Urothelium cell line (cell line): ENCODE results near the gene SPINK8.
"Not testable (repeated sequence)": the region's sequence is repeated elsewhere in the genome, so short reads cannot be mapped to it uniquely, and the experiment has no call there.

Source experiments
- DNase-seq: peaks from one replicate; pipeline ENCODE4 v3.0.0; 2011; ENCODE audit warnings: low spot score, mixed read lengths
- FAIRE-seq: peaks from 2 replicates; lab custom pipeline; 2011; peaks lifted over from hg19 to GRCh38; lab: Jason Lieb, UNC

SPINK8 gene

GRCh38 chr3:48333346-48334245 lies at the start of gene SPINK8:
Gene SPINK8, minus strand, starts transcription at chr3:48333661. Its CDS starts 5,320 bp downstream, at chr3:48328341.
- not testable (repeated sequence) for DNase-seq, FAIRE-seq

- DNase-seq (no peak), FAIRE-seq (no peak)
These were observed 39.5 kb upstream of the SPINK8 start for GRCh38 chr3:48372862-48373435.

GRCh38 chr3:48372377-48372770 lies 38.9 kb upstream of the SPINK8 start:
- no peak for FAIRE-seq
- DNase-seq = no peak

- DNase-seq (no peak), FAIRE-seq (no peak)
These were observed 38.4 kb upstream of the SPINK8 start, which contains the start of gene FBXW12 for GRCh38 chr3:48371651-48372376. Gene FBXW12, plus strand, starts transcription at chr3:48372219. Its CDS starts 549 bp downstream, at chr3:48372768.

GRCh38 chr3:48370333-48370713 lies 36.9 kb upstream of the SPINK8 start:
- DNase-seq (no peak), FAIRE-seq (no peak)

GRCh38 chr3:48369693-48370332 lies 36.4 kb upstream of the SPINK8 start:
- DNase-seq = no peak

GRCh38 chr3:48367201-48367600 lies 33.7 kb upstream of the SPINK8 start:
- DNase-seq (no peak), FAIRE-seq (no peak)

More at GRCh38 chr3:48369693-48370332, 36.4 kb upstream of the SPINK8 start:
- no peak for FAIRE-seq

GRCh38 chr3:48364840-48365239 lies 31.4 kb upstream of the SPINK8 start:
- DNase-seq = no peak
- FAIRE-seq = no peak

GRCh38 chr3:48361928-48362327 lies 28.5 kb upstream of the SPINK8 start:
- FAIRE-seq (no peak), DNase-seq (no peak)

GRCh38 chr3:48356419-48356818 lies 23.0 kb upstream of the SPINK8 start:
- FAIRE-seq (no peak), DNase-seq (no peak)

- DNase-seq = no peak
- no peak for FAIRE-seq
These were observed 20.5 kb upstream of the SPINK8 start for GRCh38 chr3:48353987-48354386.

- no peak for FAIRE-seq
- no peak for DNase-seq
These were observed 19.1 kb upstream of the SPINK8 start for GRCh38 chr3:48352546-48352945.

- DNase-seq (no peak), FAIRE-seq (peak; percentile 52)
These were observed 14.0 kb upstream of the SPINK8 start for GRCh38 chr3:48347500-48347899.

GRCh38 chr3:48345946-48346572 lies 12.6 kb upstream of the SPINK8 start:
- no peak for DNase-seq
- peak; percentile 70 for FAIRE-seq

- DNase-seq (no peak), FAIRE-seq (no peak)
These were observed 11.5 kb upstream of the SPINK8 start for GRCh38 chr3:48344867-48345507.

GRCh38 chr3:48343432-48343831 lies 10.0 kb upstream of the SPINK8 start:
- no peak for DNase-seq
- no peak for FAIRE-seq

- FAIRE-seq = no peak
- no peak for DNase-seq
These were observed 5.2 kb upstream of the SPINK8 start for GRCh38 chr3:48338635-48339034.

GRCh38 chr3:48337536-48337935 lies 4.1 kb upstream of the SPINK8 start:
- DNase-seq, FAIRE-seq: not testable (repeated sequence)

- not testable (repeated sequence) for FAIRE-seq, DNase-seq
These were observed 1.8 kb upstream of the SPINK8 start for GRCh38 chr3:48335286-48335685.

- FAIRE-seq = no peak
- no peak for DNase-seq
These were observed 1.1 kb upstream of the SPINK8 start for GRCh38 chr3:48334605-48335004.
